ENCODE data around the gene PTPRCAP. TPM values are rescaled to one million over a fixed set of nuclear protein-coding genes. Genes with fewer than 3 reads are reported as not detected.

PTPRCAP gene
- total RNA-seq, 1 donor = 0.45 TPM

- no peak for DNase-seq (ENCODE audit: low read depth)
- H3K4me3 ChIP-seq (ENCODE audit: low read depth, low read length) = no peak overlapping the region
- TF ChIP-seq CTCF (IDR thresholded peaks at IDR 0.05; ENCODE audit: insufficient read depth, low read length) = peak; percentile 15
These were observed 2.1 kb upstream of the PTPRCAP start for GRCh38 chr11:67439321-67440228.

- no peak overlapping the region for H3K4me3 ChIP-seq (ENCODE audit: low read depth, low read length)
- DNase-seq (ENCODE audit: low read depth) = no peak
- no peak for TF ChIP-seq CTCF (IDR thresholded peaks at IDR 0.05; ENCODE audit: insufficient read depth, low read length)
These were observed 848 bp upstream of the PTPRCAP start for GRCh38 chr11:67438158-67438902.

- TF ChIP-seq CTCF (IDR thresholded peaks at IDR 0.05; ENCODE audit: insufficient read depth, low read length) = no peak
- no peak for DNase-seq (ENCODE audit: low read depth)
- no peak overlapping the region for H3K4me3 ChIP-seq (ENCODE audit: low read depth, low read length)
These were observed 301 bp upstream of the PTPRCAP start for GRCh38 chr11:67437809-67438157.

GRCh38 chr11:67436459-67437081, 912 bp downstream of the PTPRCAP start:
- H3K4me3 ChIP-seq (ENCODE audit: low read depth, low read length) = no peak overlapping the region
- no peak for TF ChIP-seq CTCF (IDR thresholded peaks at IDR 0.05; ENCODE audit: insufficient read depth, low read length)
- no peak for DNase-seq (ENCODE audit: low read depth)

- no peak for TF ChIP-seq CTCF (IDR thresholded peaks at IDR 0.05; ENCODE audit: insufficient read depth, low read length)
- no peak overlapping the region for H3K4me3 ChIP-seq (ENCODE audit: low read depth, low read length)
- DNase-seq (ENCODE audit: low read depth) = no peak
These were observed 1.6 kb downstream of the PTPRCAP start for GRCh38 chr11:67435727-67436458.

- DNase-seq (ENCODE audit: low read depth) = no peak
- TF ChIP-seq CTCF (IDR thresholded peaks at IDR 0.05; ENCODE audit: insufficient read depth, low read length) = no peak
- no peak overlapping the region for H3K4me3 ChIP-seq (ENCODE audit: low read depth, low read length)
These were observed 2.3 kb downstream of the PTPRCAP start for GRCh38 chr11:67435031-67435726.

Data from fibroblast of the aortic adventitia (primary cell).